HCT116 (cell line): ENCODE results near the gene APOA5. TPM values are rescaled to one million over a fixed set of nuclear protein-coding genes. Genes with fewer than 3 reads are reported as not detected.

Experiments used
- ATAC-seq: fragments of 200-7000 bp; cut with Tn5 transposase; 2 replicates; pipeline ENCODE4 v1.9.1; 2020; ENCODE audit warnings: mild to moderate bottlenecking, moderate library complexity
- BruUV-seq: library from RNA; stranded (reverse); fragments of 400-500 nt; replicated peaks from 2 replicates; lab custom pipeline; 2021; lab: Mats Ljungman, UMichigan
- CTCF ChIA-PET: fragments of 300-600 bp; sonication (Branson Sonifier 250); formaldehyde crosslinking; loops from one replicate; lab custom pipeline; 2021; ENCODE audit warnings: antibody characterized with exemption; lab: Charles Lee
- POLR2A ChIA-PET: fragments of 300-600, 350-600 bp; sonication (Branson Sonifier 250); formaldehyde crosslinking; loops from one replicate; lab custom pipeline; 2021; ENCODE audit warnings: antibody characterized with exemption; lab: Charles Lee
- RAD21 ChIA-PET, 2 experiments: fragments of 300-600 bp; sonication (Branson Sonifier 250); formaldehyde crosslinking; loops; one replicate each; lab custom pipeline; 2023; ENCODE audit warnings: low total read pairs in 2 of 2; ENCODE audit not compliant: uncharacterized antibody in 2 of 2, unreplicated experiment in 2 of 2, low non-redundant PET in 1 of 2; lab: Charles Lee
- DNase-seq: peaks from one replicate; pipeline ENCODE4 v3.0.0-alpha.2; 2010; ENCODE audit warnings: low read depth, low spot score
- H2AFZ ChIP-seq: fragments of 200-600 bp; shearing (Covaris generic), sonication (generic); 2 replicates; pipeline ENCODE4 v1.6.1; 2017; ENCODE audit warnings: low read depth, mixed run types, mixed read lengths, antibody characterized with exemption, low read length; ENCODE audit not compliant: poor library complexity, severe bottlenecking
- H3K27ac ChIP-seq: 2 replicates; pipeline ENCODE4 v1.5.1; 2012; ENCODE audit warnings: low read depth, low read length
- H3K27me3 ChIP-seq: fragments of 200-600 bp; sonication (generic); 2 replicates; pipeline ENCODE4 v1.6.1; 2016; ENCODE audit warnings: mixed run types, low read length, mixed read lengths; ENCODE audit not compliant: insufficient read depth
- H3K36me3 ChIP-seq, 2 experiments: fragments of 200-500 bp in 1 of 2; fragments of 200-600 bp in 1 of 2; sonication (Bioruptor generic) in 1 of 2; sonication (generic) in 1 of 2; 2 replicates each; pipeline versions ENCODE4 v1.5.1 to v1.6.1; 2014 to 2016; ENCODE audit warnings: low read length in 2 of 2, inconsistent platforms in 1 of 2, mixed read lengths in 1 of 2, mixed run types in 1 of 2; ENCODE audit not compliant: insufficient read depth in 2 of 2, control insufficient read depth in 1 of 2
- H3K4me1 ChIP-seq, 2 experiments: fragments of 200-600 bp in 1 of 2; sonication (generic) in 1 of 2; 2 replicates each; pipeline versions ENCODE4 v1.5.1 to v1.6.1; 2012 to 2017; ENCODE audit warnings: low read length in 2 of 2, inconsistent platforms in 1 of 2, mild to moderate bottlenecking in 1 of 2, mixed read lengths in 1 of 2, mixed run types in 1 of 2, moderate library complexity in 1 of 2; ENCODE audit not compliant: insufficient read depth in 2 of 2, control insufficient read depth in 1 of 2
- H3K4me2 ChIP-seq: fragments of 200-600 bp; sonication (generic); 2 replicates; pipeline ENCODE4 v1.6.1; 2017; ENCODE audit warnings: mixed run types, low read length, mixed read lengths
- H3K4me3 ChIP-seq, 2 experiments: fragments of 200-600 bp in 1 of 2; sonication (generic) in 1 of 2; replicated peaks in 1 of 2; 2 replicates each; pipeline ENCODE4 v1.5.1; 2011 to 2016; ENCODE audit warnings: low read length in 2 of 2, control low read depth in 1 of 2, low read depth in 1 of 2, mild to moderate bottlenecking in 1 of 2, mixed read lengths in 1 of 2, mixed run types in 1 of 2
- H3K79me2 ChIP-seq: fragments of 200-600 bp; sonication (generic); 2 replicates; pipeline ENCODE4 v1.6.1; 2017; ENCODE audit warnings: mild to moderate bottlenecking, mixed run types, low read length, moderate library complexity, mixed read lengths; ENCODE audit not compliant: insufficient read depth
- H3K9ac ChIP-seq: fragments of 200-600 bp; sonication (generic); 2 replicates; pipeline ENCODE4 v1.6.1; 2016; ENCODE audit warnings: low read length, mixed read lengths
- H3K9me2 ChIP-seq: fragments of 200-600 bp; sonication (generic), shearing (Covaris generic); 2 replicates; pipeline ENCODE4 v1.6.1; 2017; ENCODE audit warnings: mixed run types, mild to moderate bottlenecking, moderate library complexity; ENCODE audit not compliant: insufficient read depth
- H3K9me3 ChIP-seq, 2 experiments: fragments of 200-500 bp in 1 of 2; fragments of 200-600 bp in 1 of 2; sonication (Bioruptor generic) in 1 of 2; sonication (generic) in 1 of 2; 2 replicates each; pipeline ENCODE4 v1.6.1; 2014 to 2017; ENCODE audit warnings: low read length in 2 of 2, mixed read lengths in 2 of 2, inconsistent platforms in 1 of 2, low read depth in 1 of 2, mild to moderate bottlenecking in 1 of 2, mixed run types in 1 of 2, moderate library complexity in 1 of 2; ENCODE audit not compliant: control insufficient read depth in 1 of 2, insufficient read depth in 1 of 2
- H4K20me1 ChIP-seq: fragments of 200-600 bp; sonication (generic), shearing (Covaris generic); 2 replicates; pipeline ENCODE4 v1.6.1; 2017; ENCODE audit warnings: mixed run types, mild to moderate bottlenecking, moderate library complexity; ENCODE audit not compliant: insufficient read depth
- ATF3 ChIP-seq: IDR thresholded peaks from 2 replicates; pipeline ENCODE4 v1.6.1; 2012
- CBX3 ChIP-seq: IDR thresholded peaks from 2 replicates; pipeline ENCODE4 v1.6.1; 2012; ENCODE audit warnings: low read depth
- JUND ChIP-seq: IDR thresholded peaks from 2 replicates; pipeline ENCODE4 v1.6.1; 2012
- POLR2AphosphoS5 ChIP-seq: IDR thresholded peaks from 2 replicates; pipeline ENCODE4 v1.6.1; 2011; ENCODE audit warnings: mild to moderate bottlenecking, low read depth, low read length, moderate library complexity
- RAD21 ChIP-seq: IDR thresholded peaks from 2 replicates; pipeline ENCODE4 v1.6.1; 2012; ENCODE audit warnings: low read depth, mild to moderate bottlenecking
- SIN3A ChIP-seq: IDR thresholded peaks from 2 replicates; pipeline ENCODE4 v1.6.1; 2012; ENCODE audit warnings: low read depth
- YY1 ChIP-seq: IDR thresholded peaks from 2 replicates; pipeline ENCODE4 v1.6.1; 2011; ENCODE audit warnings: low read length, low read depth, moderate library complexity, mild to moderate bottlenecking; ENCODE audit not compliant: insufficient replicate concordance; ENCODE audit errors: extremely low read depth
- ZBTB33 ChIP-seq: IDR thresholded peaks from 2 replicates; pipeline ENCODE4 v1.6.1; 2011; ENCODE audit warnings: mild to moderate bottlenecking, low read length, moderate library complexity; ENCODE audit not compliant: insufficient replicate concordance; ENCODE audit errors: extremely low read depth
- ZFX ChIP-seq: fragments of 450-650 bp; IDR thresholded peaks from 2 replicates; pipeline ENCODE4 v1.6.1; 2017
- ZNF274 ChIP-seq: fragments of 200-500 bp; sonication (Bioruptor generic); IDR thresholded peaks from 2 replicates; pipeline ENCODE4 v1.6.1; 2014; ENCODE audit warnings: mild to moderate bottlenecking, low read depth, low read length, inconsistent platforms
- intact Hi-C: fragments of 100-400 bp; cut with micrococcal nuclease; formaldehyde crosslinking; loops from 2 replicates; pipeline ENCODE4 v1.10.0; 2022
- total RNA-seq: library from RNA; stranded (reverse); gene quantifications from one replicate; pipeline ENCODE4 v1.2.1, GENCODE V29; 2021; ENCODE audit not compliant: unreplicated experiment
- TF ChIP-seq, protein P1 (sequence below): IDR thresholded peaks from 2 replicates; pipeline ENCODE4 v1.6.1; 2012
- TF ChIP-seq, protein P2 (sequence below), 3 experiments: fragments of 200-600 bp in 1 of 3; sonication (generic) in 1 of 3; IDR thresholded peaks in 2 of 3; conservative IDR thresholded peaks in 1 of 3; 2 replicates each; pipeline ENCODE4 v1.5.1; 2012 to 2017; ENCODE audit warnings: low read depth in 2 of 3, low read length in 2 of 3, antibody characterized with exemption in 1 of 3, borderline replicate concordance in 1 of 3, control low read depth in 1 of 3, mild to moderate bottlenecking in 1 of 3, mixed read lengths in 1 of 3, mixed run types in 1 of 3, moderate library complexity in 1 of 3; ENCODE audit not compliant: insufficient read depth in 1 of 3

APOA5 gene
- total RNA-seq, 1 experiment from 2014 or later: 0.12 TPM

DNA sequence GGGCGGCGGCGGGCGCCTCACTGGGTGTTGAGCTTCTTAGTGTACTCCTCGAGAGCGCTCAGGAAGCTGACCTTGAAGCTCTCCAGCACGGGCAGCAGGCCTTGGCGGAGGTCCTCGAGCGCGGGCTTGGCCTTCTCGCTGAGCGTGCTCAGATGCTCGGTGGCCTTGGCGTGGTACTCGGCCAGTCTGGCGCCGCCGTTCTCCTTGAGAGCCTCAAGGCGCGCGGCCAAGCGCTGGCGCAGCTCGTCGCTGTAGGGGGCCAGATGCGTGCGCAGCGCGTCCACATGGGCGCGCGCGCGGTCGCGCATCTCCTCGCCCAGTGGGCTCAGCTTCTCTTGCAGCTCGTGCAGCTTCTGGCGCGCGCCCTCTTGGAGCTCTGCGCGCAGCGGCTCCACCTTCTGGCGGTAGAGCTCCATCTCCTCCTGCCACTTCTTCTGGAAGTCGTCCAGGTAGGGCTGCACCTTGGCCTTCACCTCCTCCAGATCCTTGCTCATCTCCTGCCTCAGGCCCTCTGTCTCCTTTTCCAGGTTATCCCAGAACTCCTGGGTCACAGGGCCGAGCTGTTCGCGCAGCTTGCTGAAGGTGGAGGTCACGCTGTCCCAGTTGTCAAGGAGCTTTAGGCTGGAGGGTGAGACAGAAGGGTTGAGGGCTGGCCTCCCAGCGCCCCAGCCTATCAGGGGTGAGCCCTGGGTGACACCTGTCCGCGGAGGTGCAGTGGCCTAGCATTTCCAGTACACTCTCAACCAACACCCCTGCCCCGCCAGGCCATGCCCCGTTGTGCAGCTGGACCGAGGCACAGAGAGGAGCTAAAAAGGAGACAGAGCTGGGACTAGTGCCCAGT lies 44.3 kb upstream of the APOA5 start:
- Histone ChIP-seq H3K27me3 (no peaks in the 10 kb centered on the region), H3K4me2 (peak overlapping the region; percentile 75), H3K4me3 (peak overlapping the region; percentile 26 to 42)

More for the DNA sequence above, 44.3 kb upstream of the APOA5 start:
- Histone ChIP-seq H3K9me2 (no peaks in the 10 kb centered on the region), H3K9ac (peak overlapping the region; percentile 52), H3K4me1 (peaks cover 8 to 15% of the 10 kb centered on the region in 2 experiments), H3K27ac (peak overlapping the region; percentile 40; the same call in 1 of the 2 replicates), H4K20me1 (no peaks in the 10 kb centered on the region), H3K9me3 (no peaks in the 10 kb centered on the region), H3K79me2 (no peaks in the 10 kb centered on the region), H3K36me3 (no peaks in the 10 kb centered on the region), H2AFZ (peak overlapping the region; percentile 77)
- DNase-seq: peak; percentile 88
- ChIA-PET RAD21 (interaction anchor here (0.9 to 1.6 kb wide), 8 partner anchors 42 to 391 kb away, joined by 3 to 14 read pairs (median 4); partner anchors contain the start of gene APOA5 (in 2 of the 2)), CTCF (interaction anchor here (0.8 to 2.9 kb wide), 16 partner anchors 9 to 391 kb away, joined by 3 to 58 read pairs (median 4); partner anchors contain the start of genes APOA5, SIDT2 and ZPR1), POLR2A (interaction anchor here (1.2 kb wide), 1 partner anchor 44 kb away, joined by 9 read pairs; the partner anchor contains the start of gene APOA5)
- TF ChIP-seq ZFX: peak; percentile 48; the same call in 1 of the 2 replicates
- TF ChIP-seq, protein P1, sequence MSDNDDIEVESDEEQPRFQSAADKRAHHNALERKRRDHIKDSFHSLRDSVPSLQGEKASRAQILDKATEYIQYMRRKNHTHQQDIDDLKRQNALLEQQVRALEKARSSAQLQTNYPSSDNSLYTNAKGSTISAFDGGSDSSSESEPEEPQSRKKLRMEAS: peak; percentile 94
- peak; percentile 77 for TF ChIP-seq RAD21
- TF ChIP-seq ATF3: no peak
- no peak for TF ChIP-seq SIN3A
- TF ChIP-seq CBX3: peak; percentile 96; the same call in 1 of the 2 replicates
- TF ChIP-seq JUND: no peak
- TF ChIP-seq, protein P2, sequence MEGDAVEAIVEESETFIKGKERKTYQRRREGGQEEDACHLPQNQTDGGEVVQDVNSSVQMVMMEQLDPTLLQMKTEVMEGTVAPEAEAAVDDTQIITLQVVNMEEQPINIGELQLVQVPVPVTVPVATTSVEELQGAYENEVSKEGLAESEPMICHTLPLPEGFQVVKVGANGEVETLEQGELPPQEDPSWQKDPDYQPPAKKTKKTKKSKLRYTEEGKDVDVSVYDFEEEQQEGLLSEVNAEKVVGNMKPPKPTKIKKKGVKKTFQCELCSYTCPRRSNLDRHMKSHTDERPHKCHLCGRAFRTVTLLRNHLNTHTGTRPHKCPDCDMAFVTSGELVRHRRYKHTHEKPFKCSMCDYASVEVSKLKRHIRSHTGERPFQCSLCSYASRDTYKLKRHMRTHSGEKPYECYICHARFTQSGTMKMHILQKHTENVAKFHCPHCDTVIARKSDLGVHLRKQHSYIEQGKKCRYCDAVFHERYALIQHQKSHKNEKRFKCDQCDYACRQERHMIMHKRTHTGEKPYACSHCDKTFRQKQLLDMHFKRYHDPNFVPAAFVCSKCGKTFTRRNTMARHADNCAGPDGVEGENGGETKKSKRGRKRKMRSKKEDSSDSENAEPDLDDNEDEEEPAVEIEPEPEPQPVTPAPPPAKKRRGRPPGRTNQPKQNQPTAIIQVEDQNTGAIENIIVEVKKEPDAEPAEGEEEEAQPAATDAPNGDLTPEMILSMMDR (IDR thresholded peaks at IDR 0.05 in 2 of 3, conservative IDR thresholded peaks at IDR 0.05 in 1 of 3; ENCODE audit: borderline replicate concordance in 1 of 3, insufficient read depth in 1 of 3, low read depth in 2 of 3, low read length in 2 of 3): peak; percentile 67 to 85 (median 70)
- TF ChIP-seq ZNF274: no peak
- TF ChIP-seq ZBTB33: no peak
- no peak for TF ChIP-seq YY1
- peak; percentile 70 for TF ChIP-seq POLR2AphosphoS5
- ATAC-seq: peak; percentile 95
- no TSS peak for BruUV-seq
- intact Hi-C loops: loop anchor here (1.0 kb wide), 1 partner anchor 45 kb away; the partner anchor contains the start of gene APOA5
